Ascending aorta (tissue), 2 donors: Measurements from ENCODE around the gene TRABD2B. TPM values are rescaled to one million over a fixed set of nuclear protein-coding genes. Genes with fewer than 3 reads are reported as not detected.
A peak's percentile ranks its signal among the peaks of the same experiment; 100 is the strongest.
"Not testable (repeated sequence)": the region's sequence is repeated elsewhere in the genome, so short reads cannot be mapped to it uniquely, and the experiment has no call there.

Experiments
- DNase-seq, 2 donors: peaks; one replicate each; pipeline ENCODE4 v3.0.0-alpha.2; 2019; ENCODE audit warnings: low spot score in 2 of 2
- H3K27ac ChIP-seq, 2 donors: fragments of 200-600 bp; sonication (generic); one replicate each; pipeline ENCODE4 v1.5.1; 2016 to 2017; ENCODE audit warnings: mild to moderate bottlenecking in 1 of 2
- H3K27me3 ChIP-seq: fragments of 200-600 bp; sonication (generic); one replicate; pipeline ENCODE4 v1.5.1; 2017
- H3K36me3 ChIP-seq, 2 donors: fragments of 200-600 bp; sonication (generic); one replicate each; pipeline ENCODE4 v1.5.1; 2016
- H3K4me1 ChIP-seq, 2 donors: fragments of 200-600 bp; sonication (generic); one replicate each; pipeline ENCODE4 v1.5.1; 2016 to 2017; ENCODE audit warnings: mild to moderate bottlenecking in 1 of 2
- H3K4me3 ChIP-seq, 2 donors: fragments of 200-600 bp; sonication (generic); one replicate each; pipeline ENCODE4 v1.5.1; 2016 to 2017; ENCODE audit warnings: mild to moderate bottlenecking in 1 of 2
- H3K9me3 ChIP-seq, 2 donors: fragments of 200-600 bp; sonication (generic); one replicate each; pipeline ENCODE4 v1.5.1; 2016
- CTCF ChIP-seq, 3 experiments: fragments of 200-600 bp in 2 of 3; fragments of 450-650 bp in 1 of 3; sonication (generic) in 2 of 3; IDR thresholded peaks; one replicate each; pipeline ENCODE4 v1.5.1; 2016 to 2019; ENCODE audit warnings: antibody characterized with exemption in 3 of 3, mild to moderate bottlenecking in 1 of 3, moderate library complexity in 1 of 3
- intact Hi-C: fragments of 100-400 bp; cut with DNase I; formaldehyde crosslinking; loops from one replicate; pipeline ENCODE4 v1.15.1; 2023
- total RNA-seq: library from RNA; depleted of rRNA; stranded (reverse); fragments of >200 nt; gene quantifications from one replicate; pipeline ENCODE4 v1.1.0, GENCODE V29; 2016

The TRABD2B gene
- total RNA-seq, 1 donor from 2014 or later: 7.9 TPM

GRCh38 chr1:47965816-47966215 is 31.4 kb downstream of the TRABD2B start:
- Histone ChIP-seq H3K4me1 (peaks cover 4 to 31% of the 10 kb centered on the region in 2 donors), H3K4me3 (no peak overlapping the region), H3K27me3 (no peaks in the 10 kb centered on the region), H3K9me3 (no peaks in the 10 kb centered on the region), H3K36me3 (no peaks in the 10 kb centered on the region), H3K27ac (no peak overlapping the region)
- no peak for DNase-seq
- TF ChIP-seq CTCF (IDR thresholded peaks at IDR 0.05): no peak
- intact Hi-C loops: loop anchor here (2.0 kb wide), 1 partner anchor 27 kb away; no protein-coding TSS in a partner anchor

GRCh38 chr1:47964636-47965035 is 32.5 kb downstream of the TRABD2B start:
- peaks cover 4 to 31% of the 10 kb centered on the region in 2 donors for H3K4me1 ChIP-seq
- TF ChIP-seq CTCF (IDR thresholded peaks at IDR 0.05): no peak
- no peak overlapping the region for H3K4me3 ChIP-seq
- no peaks in the 10 kb centered on the region for H3K9me3 ChIP-seq
- intact Hi-C loops: no loop called here
- H3K36me3 ChIP-seq: no peaks in the 10 kb centered on the region
- peak overlapping the region; percentile 63 to 65 for H3K27ac ChIP-seq
- H3K27me3 ChIP-seq: no peaks in the 10 kb centered on the region
- no peak for DNase-seq

GRCh38 chr1:47963568-47964358 is 33.4 kb downstream of the TRABD2B start:
- Histone ChIP-seq H3K4me1 (peaks cover 4 to 31% of the 10 kb centered on the region in 2 donors), H3K9me3 (no peaks in the 10 kb centered on the region), H3K27me3 (no peaks in the 10 kb centered on the region), H3K36me3 (no peaks in the 10 kb centered on the region), H3K27ac (peak overlapping the region; percentile 63 to 65), H3K4me3 (peak overlapping the region in 1 of 2 donors; percentile 1)
- DNase-seq: peak in 1 of 2 donors; percentile 78
- intact Hi-C loops: no loop called here
- no peak for TF ChIP-seq CTCF (IDR thresholded peaks at IDR 0.05)

GRCh38 chr1:47962750-47963492 is 34.3 kb downstream of the TRABD2B start:
- Histone ChIP-seq H3K4me3 (peak overlapping the region in 1 of 2 donors; percentile 1), H3K36me3 (no peaks in the 10 kb centered on the region), H3K27ac (peak overlapping the region; percentile 63 to 65), H3K27me3 (no peaks in the 10 kb centered on the region), H3K9me3 (no peaks in the 10 kb centered on the region), H3K4me1 (peaks cover 4 to 31% of the 10 kb centered on the region in 2 donors)
- intact Hi-C loops: no loop called here
- DNase-seq: no peak
- no peak for TF ChIP-seq CTCF (IDR thresholded peaks at IDR 0.05)

GRCh38 chr1:47961835-47962234 is 35.4 kb downstream of the TRABD2B start:
- H3K4me3 ChIP-seq, H3K9me3 ChIP-seq, H3K36me3 ChIP-seq, H3K27ac ChIP-seq, H3K27me3 ChIP-seq, DNase-seq, intact Hi-C loops: not testable (repeated sequence)
- peaks cover 4 to 25% of the 10 kb centered on the region in 2 donors for H3K4me1 ChIP-seq

- H3K27me3 ChIP-seq, H3K36me3 ChIP-seq, H3K27ac ChIP-seq, H3K4me1 ChIP-seq, intact Hi-C loops, DNase-seq, H3K4me3 ChIP-seq, H3K9me3 ChIP-seq: not testable (repeated sequence)
Observed at GRCh38 chr1:47956491-47956890, 40.7 kb downstream of the TRABD2B start.
